HUES6 (cell line): Measurements from ENCODE around the gene RNASE1.
"Not testable (repeated sequence)": the region's sequence is repeated elsewhere in the genome, so short reads cannot be mapped to it uniquely, and the experiment has no call there.

Experiments used
- H3K27ac ChIP-seq: 2 replicates; pipeline ENCODE4 v1.7.0; 2013; ENCODE audit warnings: low read depth, mild to moderate bottlenecking, low read length, inconsistent platforms
- H3K27me3 ChIP-seq: 2 replicates; pipeline ENCODE4 v1.6.1; 2013; ENCODE audit warnings: low read length; ENCODE audit not compliant: control insufficient read depth, insufficient read depth
- H3K36me3 ChIP-seq: 2 replicates; pipeline ENCODE4 v1.6.1; 2013; ENCODE audit warnings: low read length; ENCODE audit not compliant: control insufficient read depth, insufficient read depth
- H3K4me1 ChIP-seq: 2 replicates; pipeline ENCODE4 v1.6.1; 2013; ENCODE audit warnings: low read length; ENCODE audit not compliant: control insufficient read depth, insufficient read depth
- H3K4me3 ChIP-seq: 2 replicates; pipeline ENCODE4 v1.5.1; 2013; ENCODE audit warnings: low read depth, low read length
- H3K9ac ChIP-seq: one replicate; pipeline ENCODE4 v1.6.1; 2013; ENCODE audit warnings: mild to moderate bottlenecking, low read length
- H3K9me3 ChIP-seq: 2 replicates; pipeline ENCODE4 v1.6.1; 2013; ENCODE audit warnings: low read depth, low read length; ENCODE audit not compliant: control insufficient read depth, insufficient read depth

The RNASE1 gene

DNA sequence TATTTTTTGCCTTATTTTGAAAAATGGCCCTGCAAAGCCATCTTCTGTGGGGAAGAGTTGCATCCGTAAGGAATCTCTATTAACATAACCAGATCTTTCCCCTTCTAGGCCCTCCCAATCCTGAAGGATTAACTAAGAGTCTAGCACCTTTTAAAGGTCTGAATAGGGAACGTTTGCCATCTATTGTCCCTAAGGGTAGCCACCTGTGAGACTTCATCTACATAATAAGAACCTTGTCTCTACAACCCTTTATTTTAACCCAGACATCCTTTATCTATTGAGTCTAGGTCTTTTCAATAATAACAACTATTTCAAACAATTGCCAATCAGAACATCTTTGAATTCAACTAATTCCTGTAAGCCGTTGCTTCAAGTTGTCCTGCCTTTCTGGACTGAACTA is 30.0 kb downstream of the RNASE1 start:
- H3K4me1 ChIP-seq = peaks cover 34% of the 10 kb centered on the region
- peak overlapping the region; percentile 95 for H3K27ac ChIP-seq
- H3K4me3 ChIP-seq = no peak overlapping the region
- no peaks in the 10 kb centered on the region for H3K27me3 ChIP-seq
- no peaks in the 10 kb centered on the region for H3K36me3 ChIP-seq
- peak overlapping the region; percentile 55 for H3K9ac ChIP-seq
- peaks cover 5% of the 10 kb centered on the region; the same call in 1 of the 2 replicates for H3K9me3 ChIP-seq

DNA sequence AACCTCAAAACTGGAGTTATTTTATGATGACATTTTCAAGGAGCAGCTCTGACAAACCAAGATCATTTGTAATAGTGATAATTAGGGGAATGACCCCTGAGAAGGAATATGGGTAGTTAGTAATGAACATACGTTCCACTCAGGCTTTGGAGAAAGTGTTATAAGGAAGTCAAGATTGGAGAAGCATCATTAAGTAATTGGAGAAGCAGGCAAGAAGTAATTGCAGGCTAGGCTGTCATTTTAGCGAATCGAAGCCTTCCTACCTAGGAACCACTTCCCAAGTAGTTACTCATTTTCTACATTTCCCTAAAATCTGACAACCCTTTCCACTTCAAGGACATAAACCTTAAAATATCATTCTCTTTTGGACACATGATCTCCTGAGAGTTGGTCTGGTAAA is 33.2 kb downstream of the RNASE1 start:
- Histone ChIP-seq H3K4me1 (peaks cover 13% of the 10 kb centered on the region), H3K27me3 (no peaks in the 10 kb centered on the region), H3K36me3 (no peaks in the 10 kb centered on the region), H3K4me3 (no peak overlapping the region), H3K9me3 (peaks cover 5% of the 10 kb centered on the region; the same call in 1 of the 2 replicates), H3K9ac (no peak overlapping the region), H3K27ac (no peak overlapping the region)

- H3K9me3 ChIP-seq = peaks cover 5% of the 10 kb centered on the region; the same call in 1 of the 2 replicates
- H3K27me3 ChIP-seq = no peaks in the 10 kb centered on the region
- H3K27ac ChIP-seq = no peak overlapping the region
- no peak overlapping the region for H3K9ac ChIP-seq
- H3K4me3 ChIP-seq = no peak overlapping the region
- H3K36me3 ChIP-seq = no peaks in the 10 kb centered on the region
- peaks cover 4% of the 10 kb centered on the region; the same call in 1 of the 2 replicates for H3K4me1 ChIP-seq
These were observed 34.1 kb downstream of the RNASE1 start for GRCh38 chr14:20768593-20768892.

GRCh38 chr14:20760950-20761349 is 41.7 kb downstream of the RNASE1 start:
- H3K27me3 ChIP-seq = no peaks in the 10 kb centered on the region
- H3K4me1 ChIP-seq = peaks cover 18% of the 10 kb centered on the region
- no peak overlapping the region for H3K9ac ChIP-seq
- no peaks in the 10 kb centered on the region for H3K36me3 ChIP-seq
- H3K9me3 ChIP-seq = no peaks in the 10 kb centered on the region
- H3K4me3 ChIP-seq = no peak overlapping the region
- no peak overlapping the region for H3K27ac ChIP-seq

GRCh38 chr14:20759465-20759864 is 43.2 kb downstream of the RNASE1 start:
- H3K36me3 ChIP-seq, H3K27ac ChIP-seq, H3K4me3 ChIP-seq, H3K9me3 ChIP-seq, H3K27me3 ChIP-seq, H3K9ac ChIP-seq: not testable (repeated sequence)
- peaks cover 18% of the 10 kb centered on the region for H3K4me1 ChIP-seq

DNA sequence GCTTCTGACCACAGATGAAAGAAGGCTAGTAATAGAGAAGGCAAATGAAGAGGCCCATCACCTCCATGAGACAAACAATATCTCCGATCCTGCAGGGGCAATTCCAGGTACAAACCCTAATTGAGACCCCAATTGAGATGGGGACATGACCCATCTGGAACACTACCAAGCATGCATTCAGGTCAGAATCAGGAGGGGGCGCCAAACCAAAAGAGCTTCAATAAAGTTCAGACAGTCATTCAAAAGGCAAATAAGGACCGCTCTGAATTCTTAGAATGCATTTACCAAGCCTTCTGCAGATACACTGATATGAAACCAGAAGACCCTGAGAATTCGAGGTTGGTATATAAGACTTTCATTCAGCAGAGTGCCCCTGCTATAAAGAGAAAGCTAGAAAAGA is 44.7 kb downstream of the RNASE1 start:
- Histone ChIP-seq H3K27me3 (no peaks in the 10 kb centered on the region), H3K4me1 (peaks cover 18% of the 10 kb centered on the region), H3K36me3 (no peaks in the 10 kb centered on the region), H3K9ac (no peak overlapping the region), H3K4me3 (no peak overlapping the region), H3K9me3 (peaks cover 8% of the 10 kb centered on the region), H3K27ac (no peak overlapping the region)

- no peak overlapping the region for H3K27ac ChIP-seq
- H3K9ac ChIP-seq = no peak overlapping the region
- no peaks in the 10 kb centered on the region for H3K27me3 ChIP-seq
- H3K36me3 ChIP-seq = no peaks in the 10 kb centered on the region; the same call in 1 of the 2 replicates
- peaks cover 27% of the 10 kb centered on the region for H3K9me3 ChIP-seq
- no peak overlapping the region for H3K4me3 ChIP-seq
- peaks cover 9% of the 10 kb centered on the region for H3K4me1 ChIP-seq
These were observed 47.6 kb downstream of the RNASE1 start for GRCh38 chr14:20755037-20755436.

DNA sequence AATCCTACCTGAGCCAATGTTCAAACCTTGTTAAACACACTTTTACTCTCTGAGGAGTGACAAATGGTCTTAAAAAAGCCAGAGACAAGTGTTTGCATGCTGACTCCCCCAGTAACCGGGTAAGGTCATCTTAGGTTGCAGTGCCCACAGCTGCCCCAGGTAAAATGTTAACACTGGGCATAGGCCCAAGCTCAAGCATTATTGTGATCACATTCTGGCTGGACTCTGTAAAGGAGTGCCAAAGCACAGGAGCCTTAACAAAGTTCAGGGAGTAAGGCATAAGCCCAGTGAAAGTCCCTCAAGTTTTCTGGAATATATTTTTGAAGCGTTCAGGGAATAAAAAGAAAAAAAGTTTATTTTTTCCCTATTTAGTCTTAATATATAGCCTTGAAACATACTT is 48.3 kb downstream of the RNASE1 start:
- Histone ChIP-seq H3K4me1 (peaks cover 9% of the 10 kb centered on the region), H3K9ac (no peak overlapping the region), H3K9me3 (peaks cover 27% of the 10 kb centered on the region), H3K4me3 (no peak overlapping the region), H3K27me3 (no peaks in the 10 kb centered on the region), H3K27ac (no peak overlapping the region), H3K36me3 (no peaks in the 10 kb centered on the region; the same call in 1 of the 2 replicates)

DNA sequence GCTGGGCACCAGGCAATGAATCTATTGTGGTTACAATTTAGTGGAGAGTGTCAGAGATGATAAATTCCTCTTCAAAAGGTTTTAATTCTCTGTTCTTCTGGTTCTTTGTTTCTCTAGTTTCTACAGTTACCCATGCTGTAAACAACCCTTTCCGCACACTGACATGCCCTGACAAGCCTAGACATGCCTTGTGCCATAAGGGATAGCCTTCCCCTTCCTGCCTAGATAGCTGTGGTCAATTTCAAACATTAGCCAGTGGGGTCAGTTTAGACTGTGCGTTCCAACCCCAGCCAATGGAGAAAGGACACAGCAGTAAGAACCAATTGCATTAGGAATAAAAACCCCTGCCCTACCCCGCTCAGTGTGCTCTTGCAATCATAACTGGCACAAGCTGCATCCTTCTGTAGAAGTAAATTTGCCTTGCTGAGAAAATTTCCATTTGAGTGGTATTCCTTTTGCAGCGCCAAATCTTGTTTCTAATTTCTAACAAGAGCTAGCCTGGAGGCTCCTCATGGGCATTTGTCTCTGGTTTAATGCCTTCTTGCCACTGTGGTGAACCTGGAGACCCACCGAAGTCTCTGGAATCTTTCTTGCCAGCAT is 50.6 kb downstream of the RNASE1 start:
- no peak overlapping the region for H3K4me3 ChIP-seq
- no peak overlapping the region for H3K27ac ChIP-seq
- H3K4me1 ChIP-seq = no peaks in the 10 kb centered on the region; the same call in 1 of the 2 replicates
- H3K9me3 ChIP-seq = peaks cover 27% of the 10 kb centered on the region
- no peak overlapping the region for H3K9ac ChIP-seq
- H3K27me3 ChIP-seq = no peaks in the 10 kb centered on the region
- no peaks in the 10 kb centered on the region; the same call in 1 of the 2 replicates for H3K36me3 ChIP-seq
